Heart right ventricle (tissue), 16 donors: Measurements from ENCODE around the gene USHBP1. TPM values are rescaled to one million over a fixed set of nuclear protein-coding genes. Genes with fewer than 3 reads are reported as not detected.

Experiments
- ATAC-seq, 8 donors: fragments of 200-7000 bp; cut with Tn5 transposase; one replicate each; pipeline ENCODE4 v1.9.1; 2020; ENCODE audit warnings: mild to moderate bottlenecking in 8 of 8, moderate library complexity in 8 of 8, moderate number of reproducible peaks in 1 of 8
- DNase-seq, 2 donors: peaks; one replicate each; pipeline ENCODE4 v3.0.0-alpha.2; 2020
- H3K27ac ChIP-seq, 10 donors: fragments of 200-600 bp; sonication (generic) in 2 of 10; one replicate each; pipeline versions ENCODE4 v1.5.0 to v1.8.0; 2020 to 2022; ENCODE audit warnings: mild to moderate bottlenecking in 3 of 10
- H3K27me3 ChIP-seq, 7 donors: fragments of 200-600 bp; one replicate each; pipeline ENCODE4 v1.8.0; 2021 to 2022; ENCODE audit warnings: mild to moderate bottlenecking in 2 of 7
- H3K36me3 ChIP-seq, 9 donors: fragments of 200-600 bp; sonication (generic) in 1 of 9; one replicate each; pipeline versions ENCODE4 v1.5.0 to v1.8.0; 2020 to 2022; ENCODE audit warnings: mild to moderate bottlenecking in 2 of 9
- H3K4me1 ChIP-seq, 9 donors: fragments of 200-600 bp; sonication (generic) in 1 of 9; one replicate each; pipeline versions ENCODE4 v1.5.0 to v1.8.0; 2020 to 2022; ENCODE audit warnings: mild to moderate bottlenecking in 4 of 9
- H3K4me3 ChIP-seq, 10 donors: fragments of 200-600 bp; sonication (generic) in 2 of 10; one replicate each; pipeline versions ENCODE4 v1.5.0 to v1.8.0; 2020 to 2022; ENCODE audit warnings: mild to moderate bottlenecking in 7 of 10, moderate library complexity in 2 of 10
- H3K9me3 ChIP-seq, 11 donors: fragments of 200-600 bp in 10 of 11; sonication (generic) in 2 of 11; one replicate each; pipeline versions ENCODE4 v1.5.0 to v1.8.0; 2013 to 2022; ENCODE audit warnings: mild to moderate bottlenecking in 2 of 11, control low read depth in 1 of 11, moderate library complexity in 1 of 11
- WGBS, 2 donors: extraction: QIAGEN DNeasy Blood & Tissue Kit; methylation state at CpG; one replicate each; pipeline ENCODE4 v1.1.7; 2013; ENCODE audit warnings: inconsistent platforms in 1 of 2; 5-methylcytosine and 5-hydroxymethylcytosine counted together
- intact Hi-C, 10 donors: fragments of 100-400 bp; cut with DNase I; formaldehyde crosslinking; loops; one replicate each; pipeline versions ENCODE4 v1.11.1 to v1.14.2; 2022
- polyA plus RNA-seq, 2 donors: library from polyadenylated mRNA; stranded (reverse); fragments of 200-250 nt; gene quantifications; one replicate each; pipeline ENCODE4 v1.2.3, GENCODE V29; 2013
- total RNA-seq, 10 donors: library from RNA; stranded (reverse); fragmentation: NEBNext Ultra II Directional in 3 of 10; extraction: Animal tissue kit (Norgen Biotek cat#: 25700) in 3 of 10; gene quantifications; one replicate each; pipeline versions ENCODE4 v1.2.1 to v1.2.4, GENCODE V29; 2021 to 2023
- TF ChIP-seq, protein P1 (sequence below), 9 donors: fragments of 200-600 bp; sonication (generic) in 2 of 9; IDR thresholded peaks; one replicate each; pipeline versions ENCODE4 v1.5.0 to v1.8.0; 2021 to 2022; ENCODE audit warnings: antibody characterized with exemption in 9 of 9, mild to moderate bottlenecking in 5 of 9, moderate library complexity in 1 of 9
- donor health status: Arrhythmogenic right ventricular cardiomyopathy.
- donor health status: ischemic (EF 13 %, LVEDD 7.1; RV severe dilation, severe dysfunction).
- donor health status: healthy with polysubstance abuse.
- donor health status: DM: no; HTN: yes; CAD: no.
- donor health status: DM: no; HTN: no; CAD: no.
- donor health status: ischemic (EF 25% LVEDD 6.9; RV normal size, moderate dysfunction).
- donor health status: ischemic (EF 25% LVEDD 5.7; RV mildly dilated, moderate dysfunction).
- donor health status: healthy.
- donor health status: DM: yes; HTN: yes; CAD: no.
- donor health status: Ischemic cardiomyopathy.
- donor health status: ischemic (EF 35%, LVEDD 5.7; RV mildly dilated, moderate dysfunction).
- donor health status: nonischemic (EF 11% LVEDD 7.7; RV severe dilation, severe dysfunction).
- donor health status: DM: yes; HTN: yes; CAD: no.
- donor health status: PGD.
- donor health status: ischemic (EF 29% LVEDD 5.4; RV normal size, mild dysfunction).
- donor health status: nonischemic (EF 23%, LVEDD 6.1; RV moderate dilation, normal function).

The USHBP1 gene
- total and polyA plus RNA-seq, 12 donors, result 3.4 to 30.9 (median 7.1) TPM

DNA sequence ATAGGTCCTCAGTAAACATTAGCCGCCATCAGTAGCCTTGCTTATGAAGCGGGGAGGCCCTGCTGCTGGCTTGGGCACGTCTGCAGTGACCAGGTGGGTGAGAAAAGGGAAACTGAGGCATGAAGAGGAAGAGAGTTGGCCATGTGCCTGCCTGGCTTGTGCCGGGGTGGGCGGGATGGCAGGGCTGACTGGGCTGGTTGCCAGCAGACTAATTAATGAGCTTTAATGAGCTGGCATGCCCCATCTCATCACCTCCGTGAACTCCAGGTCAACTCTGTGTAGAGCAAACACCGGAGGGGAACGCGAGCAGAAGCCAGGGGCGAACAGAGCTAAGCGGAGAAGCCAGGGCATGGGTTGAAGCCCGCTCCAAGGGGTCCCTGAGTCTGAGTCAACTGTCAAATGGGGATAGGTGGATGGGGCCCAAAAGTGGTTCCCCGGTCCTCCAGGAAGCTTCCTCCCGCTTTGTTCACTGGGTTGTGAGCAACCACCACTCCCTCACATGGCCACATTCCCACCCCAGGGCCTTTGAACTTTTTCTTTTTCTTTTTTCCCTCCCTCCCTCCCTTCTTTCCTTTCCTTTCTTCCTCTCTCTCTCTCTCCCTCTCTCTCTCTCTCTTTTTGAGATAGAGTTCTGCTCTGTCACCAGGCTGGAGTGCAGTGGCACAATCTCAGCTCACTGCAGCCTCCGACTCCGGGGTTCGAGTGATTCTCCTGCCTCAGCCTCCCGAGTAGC, 27.6 kb downstream of the USHBP1 start:
- Histone ChIP-seq H3K36me3 (peaks cover 0 to 56% (median 10%) of the 10 kb centered on the region in 9 donors), H3K4me3 (peak overlapping the region in 2 of 10 donors; percentile 15 to 67), H3K27ac (peak overlapping the region in 8 of 10 donors; percentile 23 to 85 (median 69)), H3K27me3 (no peaks in the 10 kb centered on the region), H3K9me3 (no peaks in the 10 kb centered on the region), H3K4me1 (peaks cover 12 to 38% (median 24%) of the 10 kb centered on the region in 9 donors)
- DNase-seq (no peak), ATAC-seq (no peak)
- TF ChIP-seq, protein P1, sequence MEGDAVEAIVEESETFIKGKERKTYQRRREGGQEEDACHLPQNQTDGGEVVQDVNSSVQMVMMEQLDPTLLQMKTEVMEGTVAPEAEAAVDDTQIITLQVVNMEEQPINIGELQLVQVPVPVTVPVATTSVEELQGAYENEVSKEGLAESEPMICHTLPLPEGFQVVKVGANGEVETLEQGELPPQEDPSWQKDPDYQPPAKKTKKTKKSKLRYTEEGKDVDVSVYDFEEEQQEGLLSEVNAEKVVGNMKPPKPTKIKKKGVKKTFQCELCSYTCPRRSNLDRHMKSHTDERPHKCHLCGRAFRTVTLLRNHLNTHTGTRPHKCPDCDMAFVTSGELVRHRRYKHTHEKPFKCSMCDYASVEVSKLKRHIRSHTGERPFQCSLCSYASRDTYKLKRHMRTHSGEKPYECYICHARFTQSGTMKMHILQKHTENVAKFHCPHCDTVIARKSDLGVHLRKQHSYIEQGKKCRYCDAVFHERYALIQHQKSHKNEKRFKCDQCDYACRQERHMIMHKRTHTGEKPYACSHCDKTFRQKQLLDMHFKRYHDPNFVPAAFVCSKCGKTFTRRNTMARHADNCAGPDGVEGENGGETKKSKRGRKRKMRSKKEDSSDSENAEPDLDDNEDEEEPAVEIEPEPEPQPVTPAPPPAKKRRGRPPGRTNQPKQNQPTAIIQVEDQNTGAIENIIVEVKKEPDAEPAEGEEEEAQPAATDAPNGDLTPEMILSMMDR (IDR thresholded peaks at IDR 0.05), result no peak
- intact Hi-C loops, result loop anchor here in 1 of 10 donors (5.0 kb wide), 1 partner anchor 170 kb away; no protein-coding TSS in a partner anchor
- 86 to 92% methylated on average over 18 of the region's 18 CpGs for WGBS, 2 donors

DNA sequence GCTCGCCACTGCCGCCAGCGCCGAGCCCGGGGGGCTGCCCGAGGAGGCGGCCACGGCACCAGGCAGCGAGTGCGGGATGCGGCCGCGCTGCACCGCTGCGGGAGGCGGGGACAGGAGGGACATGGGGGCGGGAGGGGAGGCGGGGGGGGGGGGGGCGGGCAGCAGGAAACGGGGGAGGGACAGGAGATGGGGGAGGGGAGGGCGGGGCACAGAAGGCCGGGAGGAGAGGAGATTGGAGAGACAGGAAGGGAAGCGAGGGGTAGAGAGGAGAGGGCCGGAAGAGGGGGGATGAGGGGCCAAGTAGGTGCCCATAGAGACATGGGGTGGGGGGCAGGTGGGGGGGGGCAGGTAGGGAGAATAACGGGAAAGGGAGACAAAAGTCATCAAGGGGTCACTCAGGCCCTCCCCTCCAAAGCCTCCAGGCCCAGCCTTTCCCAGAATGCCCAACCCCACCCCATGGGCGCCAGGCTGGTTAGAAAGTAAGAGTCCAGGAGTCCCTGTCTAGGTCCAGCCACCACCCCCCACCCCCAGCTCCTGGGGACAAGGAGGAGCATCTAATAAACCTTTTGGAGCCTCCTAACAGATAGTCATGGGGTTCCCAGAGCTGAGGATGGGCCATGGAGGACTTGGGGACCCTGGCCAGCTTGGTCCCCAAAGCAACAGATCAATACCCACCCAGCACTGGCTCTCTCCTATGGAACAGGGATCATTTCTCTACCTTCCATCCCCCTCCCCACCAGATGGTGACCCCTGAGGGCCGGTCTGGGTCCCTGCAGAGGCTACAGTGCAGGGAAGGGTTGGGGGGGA, 28.4 kb downstream of the USHBP1 start:
- TF ChIP-seq, protein P1 (IDR thresholded peaks at IDR 0.05), result no peak
- Histone ChIP-seq H3K36me3 (peaks cover 0 to 64% (median 18%) of the 10 kb centered on the region in 9 donors), H3K27me3 (no peaks in the 10 kb centered on the region), H3K27ac (peak overlapping the region in 9 of 10 donors; percentile 49 to 85 (median 79)), H3K9me3 (no peaks in the 10 kb centered on the region), H3K4me1 (peaks cover 12 to 30% (median 22%) of the 10 kb centered on the region in 9 donors), H3K4me3 (peak overlapping the region in 9 of 10 donors; percentile 42 to 67 (median 59))
- ATAC-seq (peak in 7 of 8 donors; percentile 10 to 52 (median 29)), DNase-seq (no peak)
- 8 to 9% methylated on average over 18 to 22 of the region's 27 CpGs for WGBS, 2 donors
- intact Hi-C loops, result loop anchor here in 1 of 10 donors (5.0 kb wide), 1 partner anchor 169 kb away; no protein-coding TSS in a partner anchor

DNA sequence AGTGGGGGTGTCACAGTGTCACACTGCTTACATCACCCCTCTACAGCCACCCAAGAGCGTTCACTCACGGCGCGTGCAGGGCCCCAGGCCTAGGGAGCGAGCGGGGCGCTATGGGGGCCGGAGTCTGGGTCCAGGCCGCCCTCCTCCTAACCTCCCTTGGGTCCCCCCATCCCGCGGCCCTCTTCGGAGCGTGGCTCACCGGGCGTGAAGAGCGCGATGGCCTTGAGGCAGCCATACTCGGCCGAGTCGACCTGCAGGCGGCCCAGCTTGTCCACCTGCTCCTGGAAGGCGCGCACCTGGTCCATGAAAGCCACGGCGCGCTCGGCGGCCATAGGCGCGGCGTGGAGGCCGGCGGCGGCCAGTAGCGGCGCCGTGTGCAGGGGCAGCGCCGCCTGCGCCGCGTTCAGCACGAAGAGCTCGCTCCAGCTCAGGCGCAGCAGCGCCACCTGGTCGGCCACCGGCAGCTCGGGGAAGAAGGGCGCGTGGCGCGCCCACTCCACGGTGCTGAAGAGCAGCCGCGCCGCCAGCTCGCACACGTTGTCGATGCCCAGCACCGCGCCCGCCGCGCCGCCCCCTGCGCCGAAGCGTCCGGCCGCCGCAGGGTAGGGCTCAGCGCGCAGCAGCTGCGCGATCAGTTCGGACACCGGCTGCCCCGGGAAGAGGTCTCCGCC, 29.1 kb downstream of the USHBP1 start:
- 7 to 8% methylated on average over 69 to 80 of the region's 80 CpGs for whole genome bisulfite sequencing, 2 donors
- Histone ChIP-seq H3K4me1 (peaks cover 12 to 29% (median 21%) of the 10 kb centered on the region in 9 donors), H3K4me3 (peak overlapping the region; percentile 5 to 67 (median 58)), H3K27ac (peak overlapping the region in 9 of 10 donors; percentile 49 to 83 (median 79)), H3K9me3 (no peaks in the 10 kb centered on the region), H3K27me3 (no peaks in the 10 kb centered on the region), H3K36me3 (peaks cover 0 to 68% (median 18%) of the 10 kb centered on the region in 9 donors)
- TF ChIP-seq, protein P1 (IDR thresholded peaks at IDR 0.05), result peak; percentile 15 to 81 (median 50)
- intact Hi-C loops, result loop anchor here in 1 of 10 donors (5.0 kb wide), 1 partner anchor 168 kb away; no protein-coding TSS in a partner anchor
- ATAC-seq, result peak; percentile 84 to 94 (median 88)
- peak in 1 of 2 donors; percentile 77 for DNase-seq
